ENCODE results near the gene AXDND1. TPM values are rescaled to one million over a fixed set of nuclear protein-coding genes. Genes with fewer than 3 reads are reported as not detected.
"Not testable (repeated sequence)": the region's sequence is repeated elsewhere in the genome, so short reads cannot be mapped to it uniquely, and the experiment has no call there.

The AXDND1 gene
- total RNA-seq, 4 donors from 2014 or later, result 2.5 TPM; not detected in 3

- no peak for DNase-seq (ENCODE audit: extremely low spot score)
- no peaks in the 10 kb centered on the region for H3K9me3 ChIP-seq
- TF ChIP-seq POLR2A (IDR thresholded peaks at IDR 0.05; ENCODE audit: low read depth) (no peak), POLR2AphosphoS5 (IDR thresholded peaks at IDR 0.05) (no peak), CTCF (IDR thresholded peaks at IDR 0.05) (no peak), EP300 (IDR thresholded peaks at IDR 0.05) (no peak)
- H3K4me3 ChIP-seq, result no peak overlapping the region
- H3K27me3 ChIP-seq, result no peaks in the 10 kb centered on the region
- intact Hi-C loops (cut with DNase I), result no loop called here
- H3K27ac ChIP-seq (replicated peaks in 1 of 4), result no peak overlapping the region
- H3K4me1 ChIP-seq, result no peaks in the 10 kb centered on the region
- H3K36me3 ChIP-seq, result no peaks in the 10 kb centered on the region
Measured at GRCh38 chr1:179445593-179445992, 79.8 kb downstream of the AXDND1 start.

GRCh38 chr1:179447489-179447888, 81.7 kb downstream of the AXDND1 start:
- H3K27me3 ChIP-seq, result no peaks in the 10 kb centered on the region
- no peak for TF ChIP-seq CTCF (IDR thresholded peaks at IDR 0.05)
- TF ChIP-seq POLR2AphosphoS5 (IDR thresholded peaks at IDR 0.05), result no peak
- no peak for TF ChIP-seq POLR2A (IDR thresholded peaks at IDR 0.05; ENCODE audit: low read depth)
- no peak for TF ChIP-seq EP300 (IDR thresholded peaks at IDR 0.05)
- no peaks in the 10 kb centered on the region for H3K4me1 ChIP-seq
- H3K4me3 ChIP-seq, result no peak overlapping the region
- DNase-seq (ENCODE audit: extremely low spot score), result no peak
- H3K9me3 ChIP-seq, result no peaks in the 10 kb centered on the region
- 82% methylated on average over 3 of the region's 3 CpGs for WGBS
- intact Hi-C loops (cut with DNase I), result no loop called here
- H3K27ac ChIP-seq (replicated peaks in 1 of 4), result no peak overlapping the region
- H3K36me3 ChIP-seq, result no peaks in the 10 kb centered on the region

- H3K9me3 ChIP-seq, result no peaks in the 10 kb centered on the region
- H3K27me3 ChIP-seq, result no peaks in the 10 kb centered on the region
- no peaks in the 10 kb centered on the region for H3K36me3 ChIP-seq
- no peak for DNase-seq (ENCODE audit: extremely low spot score)
- TF ChIP-seq POLR2A (IDR thresholded peaks at IDR 0.05; ENCODE audit: low read depth) (no peak), EP300 (IDR thresholded peaks at IDR 0.05) (no peak), CTCF (IDR thresholded peaks at IDR 0.05) (no peak), POLR2AphosphoS5 (IDR thresholded peaks at IDR 0.05) (no peak)
- 80% methylated on average over 14 of the region's 14 CpGs for WGBS
- H3K4me1 ChIP-seq, result no peaks in the 10 kb centered on the region
- no peak overlapping the region for H3K27ac ChIP-seq (replicated peaks in 1 of 4)
- no peak overlapping the region for H3K4me3 ChIP-seq
- intact Hi-C loops (cut with DNase I), result no loop called here
Measured at GRCh38 chr1:179448437-179449149, 82.8 kb downstream of the AXDND1 start.

GRCh38 chr1:179459606-179460206, 93.9 kb downstream of the AXDND1 start:
- H3K27me3 ChIP-seq; H3K4me1 ChIP-seq; H3K9me3 ChIP-seq; H3K4me3 ChIP-seq; H3K27ac ChIP-seq (replicated peaks in 1 of 4); DNase-seq (ENCODE audit: extremely low spot score); H3K36me3 ChIP-seq; intact Hi-C loops (cut with DNase I): not testable (repeated sequence)
- 85% methylated on average over 2 of the region's 2 CpGs for WGBS

DNA sequence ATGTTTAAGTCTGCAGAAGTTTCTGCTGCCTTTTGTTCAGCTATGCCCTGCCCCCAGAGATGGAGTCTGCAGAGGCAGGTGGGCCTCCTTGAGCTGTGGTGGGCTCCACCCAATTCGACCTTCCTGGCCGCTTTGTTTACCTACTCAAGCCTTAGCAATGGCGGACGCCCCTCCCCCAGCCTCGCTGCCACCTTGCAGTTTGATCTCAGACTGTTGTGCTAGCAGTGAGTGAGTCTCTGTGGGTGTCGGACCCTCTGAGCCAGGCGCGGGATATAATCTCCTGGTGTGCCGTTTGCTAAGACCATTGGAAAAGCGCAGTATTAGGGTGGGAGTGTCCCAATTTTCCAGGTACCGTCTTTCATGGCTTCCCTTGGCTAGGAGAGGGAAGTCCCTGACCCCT, 99.9 kb downstream of the AXDND1 start:
- intact Hi-C loops (cut with DNase I), result not testable (repeated sequence)
- WGBS, result 96% methylated on average over 9 of the region's 11 CpGs

DNA sequence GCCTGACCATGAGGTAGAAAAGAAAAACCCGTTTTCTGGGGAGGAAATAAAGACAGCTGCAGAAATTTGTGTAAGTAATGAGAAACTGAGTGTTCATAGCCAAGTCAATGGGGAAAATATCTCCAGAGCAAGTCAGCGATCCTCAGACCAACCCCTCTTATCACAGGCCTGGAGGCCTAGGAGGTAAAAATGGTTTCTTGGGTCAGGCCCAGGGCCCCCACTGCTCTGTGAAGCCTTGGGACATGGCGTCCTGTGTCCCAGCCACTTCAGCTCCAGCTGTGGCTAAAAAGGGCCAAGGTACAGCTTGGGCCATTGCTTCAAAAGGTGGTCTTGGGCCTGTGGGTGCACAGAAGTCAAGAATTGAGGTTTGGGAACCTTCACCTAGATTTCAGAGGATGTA, 108.9 kb downstream of the AXDND1 start:
- no peak for DNase-seq (ENCODE audit: extremely low spot score)
- intact Hi-C loops (cut with DNase I), result no loop called here
- no peaks in the 10 kb centered on the region for H3K4me1 ChIP-seq
- no peaks in the 10 kb centered on the region for H3K27me3 ChIP-seq
- H3K9me3 ChIP-seq, result peaks cover 0 to 47% (median 31%) of the 10 kb centered on the region in 4 donors
- WGBS, result 79% methylated on average over 3 of the region's 3 CpGs
- no peak overlapping the region for H3K27ac ChIP-seq (replicated peaks in 1 of 4)
- H3K36me3 ChIP-seq, result no peaks in the 10 kb centered on the region
- H3K4me3 ChIP-seq, result no peak overlapping the region
- TF ChIP-seq POLR2A (IDR thresholded peaks at IDR 0.05; ENCODE audit: low read depth) (no peak), EP300 (IDR thresholded peaks at IDR 0.05) (no peak), CTCF (IDR thresholded peaks at IDR 0.05) (no peak), POLR2AphosphoS5 (IDR thresholded peaks at IDR 0.05) (no peak)

More for the DNA sequence above, 99.9 kb downstream of the AXDND1 start:
- H3K27me3 ChIP-seq; DNase-seq (ENCODE audit: extremely low spot score); H3K9me3 ChIP-seq; H3K36me3 ChIP-seq; H3K27ac ChIP-seq (replicated peaks in 1 of 4); H3K4me1 ChIP-seq; H3K4me3 ChIP-seq: not testable (repeated sequence)

Data from esophagus muscularis mucosa (tissue), 4 donors.